AG04449 (cell line): ENCODE data around the gene COMMD4.

ENCODE experiments used
- CTCF ChIA-PET: fragments of 350-600 bp; formaldehyde crosslinking; extraction: SDS; loops from one replicate; lab custom pipeline; 2021; ENCODE audit warnings: antibody characterized with exemption; lab: Yijun Ruan, JAX
- POLR2A ChIA-PET: fragments of 400-600, 350-600 bp; formaldehyde crosslinking; extraction: SDS; loops from one replicate; lab custom pipeline; 2020; ENCODE audit warnings: antibody characterized with exemption, inconsistent platforms; lab: Yijun Ruan, JAX
- DNase-seq: peaks from one replicate; pipeline ENCODE4 v3.0.0-alpha.2; 2010; ENCODE audit warnings: low read depth, low spot score
- H3K4me3 ChIP-seq: 2 replicates; pipeline ENCODE4 v1.5.1; 2011; ENCODE audit warnings: low read depth, mild to moderate bottlenecking, control low read depth, low read length
- TF ChIP-seq, protein P1 (sequence below): IDR thresholded peaks from one replicate; pipeline ENCODE4 v1.5.1; 2011; ENCODE audit warnings: mild to moderate bottlenecking, moderate library complexity, low read length, control low read depth, inconsistent platforms; ENCODE audit not compliant: insufficient read depth; ENCODE audit errors: missing control alignments

Gene COMMD4

GRCh38 chr15:75364881-75365280, 29.0 kb downstream of the COMMD4 start:
- DNase-seq = no peak
- TF ChIP-seq, protein P1, sequence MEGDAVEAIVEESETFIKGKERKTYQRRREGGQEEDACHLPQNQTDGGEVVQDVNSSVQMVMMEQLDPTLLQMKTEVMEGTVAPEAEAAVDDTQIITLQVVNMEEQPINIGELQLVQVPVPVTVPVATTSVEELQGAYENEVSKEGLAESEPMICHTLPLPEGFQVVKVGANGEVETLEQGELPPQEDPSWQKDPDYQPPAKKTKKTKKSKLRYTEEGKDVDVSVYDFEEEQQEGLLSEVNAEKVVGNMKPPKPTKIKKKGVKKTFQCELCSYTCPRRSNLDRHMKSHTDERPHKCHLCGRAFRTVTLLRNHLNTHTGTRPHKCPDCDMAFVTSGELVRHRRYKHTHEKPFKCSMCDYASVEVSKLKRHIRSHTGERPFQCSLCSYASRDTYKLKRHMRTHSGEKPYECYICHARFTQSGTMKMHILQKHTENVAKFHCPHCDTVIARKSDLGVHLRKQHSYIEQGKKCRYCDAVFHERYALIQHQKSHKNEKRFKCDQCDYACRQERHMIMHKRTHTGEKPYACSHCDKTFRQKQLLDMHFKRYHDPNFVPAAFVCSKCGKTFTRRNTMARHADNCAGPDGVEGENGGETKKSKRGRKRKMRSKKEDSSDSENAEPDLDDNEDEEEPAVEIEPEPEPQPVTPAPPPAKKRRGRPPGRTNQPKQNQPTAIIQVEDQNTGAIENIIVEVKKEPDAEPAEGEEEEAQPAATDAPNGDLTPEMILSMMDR = no peak
- ChIA-PET CTCF (no interaction called here), POLR2A (no interaction called here)
- no peak overlapping the region for H3K4me3 ChIP-seq

DNA sequence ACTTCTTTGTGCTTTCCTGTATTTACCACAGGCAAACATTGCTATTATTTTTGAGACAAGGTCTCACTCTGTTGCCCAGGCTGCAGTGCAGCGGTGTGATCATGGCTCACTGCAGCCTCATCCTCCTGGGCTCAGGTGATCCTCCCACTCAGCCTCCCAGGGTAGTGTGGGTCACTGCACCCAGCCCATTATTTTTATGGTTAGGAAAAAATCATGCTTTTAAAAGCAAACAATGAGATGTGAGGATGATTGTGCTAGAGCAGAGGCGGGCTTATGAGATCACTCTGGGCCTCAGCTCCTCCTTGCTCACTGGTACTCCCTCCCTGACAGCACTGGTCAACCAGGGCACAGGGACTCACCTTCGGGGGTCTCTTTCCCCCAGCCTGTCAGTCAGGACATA, 30.3 kb downstream of the COMMD4 start:
- no peak for DNase-seq
- POLR2A ChIA-PET = no interaction called here
- H3K4me3 ChIP-seq = no peak overlapping the region
- CTCF ChIA-PET = interaction anchor here (0.8 to 3.7 kb wide), 7 partner anchors 12 to 319 kb away, joined by 3 to 50 read pairs (median 16); partner anchors contain the start of genes IMP3, SIN3A and SNUPN
- TF ChIP-seq, protein P1 = no peak

DNA sequence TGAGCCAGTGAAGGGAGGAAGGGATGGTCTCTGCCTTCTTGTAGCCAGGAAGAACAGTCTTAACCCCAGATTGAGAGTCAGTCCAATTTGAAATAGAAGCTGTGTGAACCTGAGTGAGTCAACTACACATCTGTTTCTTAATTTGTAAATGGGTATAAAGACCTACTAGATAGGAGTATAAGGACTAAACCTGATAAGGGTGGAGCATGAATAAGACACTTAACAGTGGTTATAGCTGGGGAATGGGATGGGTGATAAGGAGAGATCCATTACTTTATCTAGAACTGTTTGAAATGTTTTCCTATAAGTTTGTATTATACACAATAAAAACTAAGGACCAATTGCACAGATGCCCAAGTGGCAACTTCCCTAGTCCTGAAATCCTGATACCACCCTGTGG, 31.1 kb downstream of the COMMD4 start:
- no peak for DNase-seq
- CTCF ChIA-PET = interaction anchor here (0.6 to 3.7 kb wide), 26 partner anchors 8 to 435 kb away, joined by 3 to 50 read pairs (median 8); partner anchors contain the start of genes IMP3, PTPN9, SIN3A and SNUPN
- TF ChIP-seq, protein P1 = no peak
- no peak overlapping the region for H3K4me3 ChIP-seq
- POLR2A ChIA-PET = interaction anchor here (1.0 to 1.8 kb wide), 6 partner anchors 8 to 304 kb away, joined by 3 to 11 read pairs (median 6); no protein-coding TSS in a partner anchor

- ChIA-PET POLR2A (interaction anchor here (0.6 to 1.9 kb wide), 13 partner anchors 8 to 344 kb away, joined by 3 to 12 read pairs (median 4); partner anchors contain the start of genes IMP3, PPCDC and SIN3A), CTCF (interaction anchor here (0.6 to 3.7 kb wide), 45 partner anchors 8 to 554 kb away, joined by 3 to 50 read pairs (median 5); partner anchors contain the start of genes IMP3, PTPN9, SIN3A and SNUPN)
- DNase-seq = no peak
- H3K4me3 ChIP-seq = peak overlapping the region; percentile 86
- TF ChIP-seq, protein P1 = no peak
Measured at GRCh38 chr15:75367406-75367912, 31.6 kb downstream of the COMMD4 start.

GRCh38 chr15:75367913-75368688, 32.2 kb downstream of the COMMD4 start, which contains the start of gene MAN2C1:
TSS of gene MAN2C1 (minus strand) at chr15:75368607. CDS start at chr15:75368583, 24 bp downstream.
- POLR2A ChIA-PET = interaction anchor here (0.6 to 1.9 kb wide), 17 partner anchors 9 to 345 kb away, joined by 3 to 12 read pairs (median 4); partner anchors contain the start of genes C15orf39, IMP3, PPCDC and SIN3A
- TF ChIP-seq, protein P1 = peak; percentile 90
- DNase-seq = peak; percentile 81
- CTCF ChIA-PET = interaction anchor here (0.6 to 3.7 kb wide), 48 partner anchors 8 to 554 kb away, joined by 3 to 50 read pairs (median 4); partner anchors contain the start of genes IMP3, PTPN9, SIN3A and SNUPN
- peak within 1 kb of the TSS; percentile 86 for H3K4me3 ChIP-seq
